Tibial artery (tissue), 4 donors: ENCODE measurements around the gene KIRREL3.

Experiments used
- DNase-seq, 2 donors: peaks; one replicate each; pipeline ENCODE4 v3.0.0-alpha.2; 2019
- H3K27ac ChIP-seq, 2 donors: fragments of 200-600 bp; sonication (generic) in 1 of 2; 1 replicate in 1 of 2; 2 replicates in 1 of 2; pipeline ENCODE4 v1.5.1; 2018 to 2019; ENCODE audit warnings: mild to moderate bottlenecking in 1 of 2
- H3K27me3 ChIP-seq, 2 donors: fragments of 200-600 bp; sonication (generic) in 1 of 2; one replicate each; pipeline versions ENCODE4 v1.5.1 to v1.6.0; 2016 to 2019
- H3K36me3 ChIP-seq, 3 donors: fragments of 200-600 bp; sonication (generic) in 2 of 3; one replicate each; pipeline ENCODE4 v1.5.1; 2016 to 2019; ENCODE audit warnings: mild to moderate bottlenecking in 2 of 3
- H3K4me1 ChIP-seq, 4 donors: fragments of 200-600 bp; sonication (generic) in 2 of 4; 1 replicate in 3 of 4; 2 replicates in 1 of 4; pipeline ENCODE4 v1.5.1; 2016 to 2019
- H3K4me3 ChIP-seq, 2 donors: fragments of 200-600 bp; sonication (generic) in 1 of 2; 1 replicate in 1 of 2; 2 replicates in 1 of 2; pipeline ENCODE4 v1.5.1; 2018 to 2019; ENCODE audit warnings: mild to moderate bottlenecking in 2 of 2
- H3K9me3 ChIP-seq, 3 donors: fragments of 200-600 bp; sonication (generic) in 1 of 3; one replicate each; pipeline ENCODE4 v1.5.1; 2016 to 2019
- CTCF ChIP-seq, 2 experiments: fragments of 200-600 bp in 1 of 2; fragments of 450-650 bp in 1 of 2; IDR thresholded peaks; one replicate each; pipeline ENCODE4 v1.5.1; 2017 to 2019; ENCODE audit warnings: antibody characterized with exemption in 2 of 2, mild to moderate bottlenecking in 1 of 2, moderate library complexity in 1 of 2
- intact Hi-C: fragments of 100-400 bp; cut with DNase I; formaldehyde crosslinking; loops from one replicate; pipeline ENCODE4 v1.15.0; 2023; ENCODE audit warnings: low total_unique reads

Gene KIRREL3

GRCh38 chr11:126404367-126404766 lies 596.2 kb downstream of the KIRREL3 start:
- Histone ChIP-seq H3K4me1 (peaks cover 0 to 9% (median 0%) of the 10 kb centered on the region in 4 donors), H3K36me3 (peaks cover 26 to 31% (median 26%) of the 10 kb centered on the region in 3 donors), H3K9me3 (no peaks in the 10 kb centered on the region), H3K27me3 (no peaks in the 10 kb centered on the region), H3K4me3 (no peak overlapping the region), H3K27ac (no peak overlapping the region)
- intact Hi-C loops: no loop called here
- DNase-seq: no peak
- no peak for TF ChIP-seq CTCF (IDR thresholded peaks at IDR 0.05)

GRCh38 chr11:126403658-126404057 lies 596.9 kb downstream of the KIRREL3 start:
- no peak overlapping the region for H3K4me3 ChIP-seq
- no peak overlapping the region for H3K27ac ChIP-seq
- H3K27me3 ChIP-seq: no peaks in the 10 kb centered on the region
- peaks cover 0 to 9% (median 0%) of the 10 kb centered on the region in 4 donors for H3K4me1 ChIP-seq
- H3K36me3 ChIP-seq: peaks cover 18 to 23% (median 19%) of the 10 kb centered on the region in 3 donors
- intact Hi-C loops: no loop called here
- TF ChIP-seq CTCF (IDR thresholded peaks at IDR 0.05): no peak
- no peak for DNase-seq
- no peaks in the 10 kb centered on the region for H3K9me3 ChIP-seq

- Histone ChIP-seq H3K27me3 (no peaks in the 10 kb centered on the region), H3K9me3 (no peaks in the 10 kb centered on the region), H3K27ac (no peak overlapping the region), H3K36me3 (peaks cover 13 to 18% (median 14%) of the 10 kb centered on the region in 3 donors), H3K4me3 (no peak overlapping the region), H3K4me1 (peaks cover 0 to 9% (median 0%) of the 10 kb centered on the region in 4 donors)
- no peak for DNase-seq
- TF ChIP-seq CTCF (IDR thresholded peaks at IDR 0.05): no peak
- intact Hi-C loops: no loop called here
Observed at GRCh38 chr11:126403022-126403581, 597.5 kb downstream of the KIRREL3 start.

- peaks cover 0 to 9% (median 0%) of the 10 kb centered on the region in 4 donors for H3K4me1 ChIP-seq
Observed at GRCh38 chr11:126400479-126400878, 600.1 kb downstream of the KIRREL3 start.

GRCh38 chr11:126400019-126400418 lies 600.6 kb downstream of the KIRREL3 start:
- TF ChIP-seq CTCF (IDR thresholded peaks at IDR 0.05): no peak
- no peak for DNase-seq
- Histone ChIP-seq H3K36me3 (no peaks in the 10 kb centered on the region), H3K27me3 (no peaks in the 10 kb centered on the region), H3K9me3 (no peaks in the 10 kb centered on the region), H3K27ac (no peak overlapping the region), H3K4me1 (peaks cover 0 to 5% (median 0%) of the 10 kb centered on the region in 4 donors), H3K4me3 (no peak overlapping the region)
- intact Hi-C loops: no loop called here

More at GRCh38 chr11:126400479-126400878, 600.1 kb downstream of the KIRREL3 start:
- intact Hi-C loops: no loop called here
- H3K9me3 ChIP-seq: no peaks in the 10 kb centered on the region
- no peak overlapping the region for H3K4me3 ChIP-seq
- no peaks in the 10 kb centered on the region for H3K36me3 ChIP-seq
- H3K27me3 ChIP-seq: no peaks in the 10 kb centered on the region
- no peak overlapping the region for H3K27ac ChIP-seq
- TF ChIP-seq CTCF (IDR thresholded peaks at IDR 0.05): no peak
- no peak for DNase-seq
